Measurements from ENCODE around the gene TUBGCP5.

- TF ChIP-seq CTCF (IDR thresholded peaks at IDR 0.05) (no peak), POLR2AphosphoS5 (IDR thresholded peaks at IDR 0.05) (no peak), EP300 (IDR thresholded peaks at IDR 0.05; ENCODE audit: low read depth) (no peak), POLR2A (IDR thresholded peaks at IDR 0.05) (no peak)
Measured at GRCh38 chr15:22963641-22964040, 75.7 kb downstream of the TUBGCP5 start.
